HG03025 (cell line): Measurements from ENCODE around the gene CNMD.

ENCODE experiments used
- ATAC-seq: cut with Tn5 transposase; IDR thresholded peaks from one replicate; pipeline ENCODE4 v1.9.1; 2021; ENCODE audit warnings: mild to moderate bottlenecking, moderate library complexity; ENCODE audit not compliant: unreplicated experiment, low FRiP score

CNMD gene

DNA sequence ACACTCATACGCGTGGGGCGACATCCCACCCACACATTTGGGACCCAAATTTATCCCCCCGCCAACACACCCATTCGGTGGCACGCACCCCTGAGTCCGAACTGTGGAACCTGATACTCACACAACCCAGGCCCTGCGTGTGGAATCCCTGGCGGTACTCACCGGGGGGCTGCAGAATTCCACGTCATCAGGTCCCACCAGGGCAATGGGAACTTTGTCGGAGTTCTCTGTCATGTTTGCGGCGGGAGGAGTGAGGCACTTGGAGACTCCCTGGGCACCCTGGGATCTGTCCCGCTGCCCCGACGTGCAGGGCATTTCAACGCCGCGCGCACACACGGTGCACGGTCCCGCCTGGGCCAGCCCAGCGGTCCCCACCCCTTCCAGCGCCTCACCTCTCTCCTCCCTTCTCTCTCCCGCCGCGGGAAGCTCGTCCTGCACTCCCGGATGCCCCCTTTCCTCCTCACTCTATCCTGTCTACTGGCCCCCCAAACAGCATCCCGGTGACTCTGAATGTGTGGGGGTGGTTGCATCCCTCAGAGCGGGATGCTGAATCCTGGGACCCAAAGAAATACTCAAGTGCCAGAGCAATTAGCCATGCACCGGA lies at the start of gene CNMD:
Gene CNMD, minus strand, starts transcription at position 353 of the 604 bp plus-strand sequence. Its CDS starts 119 bp downstream, at position 234.
- ATAC-seq = no peak

DNA sequence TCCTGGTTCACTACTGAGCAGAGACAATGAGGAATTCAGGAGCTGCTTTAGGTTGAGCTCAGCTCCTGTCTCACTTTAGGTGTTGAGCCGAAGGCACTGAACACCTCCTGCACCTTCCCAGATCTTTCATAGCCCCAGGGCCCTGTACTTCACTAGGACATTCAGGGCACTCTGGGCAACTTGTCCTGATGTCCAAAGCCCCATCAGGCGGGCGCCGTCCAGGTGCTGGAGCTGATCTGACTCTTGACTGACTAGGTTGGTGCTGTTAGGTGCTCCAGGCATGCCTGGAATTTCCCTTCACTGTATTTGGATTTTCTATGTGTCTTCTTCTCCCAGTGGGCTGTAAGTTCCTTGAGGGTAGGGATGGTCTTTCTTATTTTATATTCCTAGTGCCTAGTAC lies 48.4 kb upstream of the CNMD start:
- no peak for ATAC-seq

DNA sequence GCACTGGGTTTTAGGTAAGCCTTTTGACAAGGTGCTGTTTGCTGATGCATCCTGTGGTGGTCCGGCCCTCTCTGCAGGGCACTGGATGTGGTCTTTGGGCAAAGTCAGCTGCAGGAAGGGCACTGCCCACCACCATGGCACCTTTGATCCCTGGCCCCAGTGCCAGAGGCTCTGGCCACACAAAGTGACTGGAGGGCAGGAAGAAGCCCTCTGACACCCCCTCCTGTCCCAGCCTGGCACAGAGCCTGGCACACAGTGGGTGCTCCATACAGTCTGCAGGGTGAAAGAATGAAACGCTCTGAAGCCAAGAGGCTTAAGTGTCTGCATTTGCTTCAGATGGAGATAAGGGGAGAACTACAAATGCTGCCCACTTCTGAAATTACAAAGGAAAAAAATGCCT lies 47.6 kb upstream of the CNMD start:
- no peak for ATAC-seq

DNA sequence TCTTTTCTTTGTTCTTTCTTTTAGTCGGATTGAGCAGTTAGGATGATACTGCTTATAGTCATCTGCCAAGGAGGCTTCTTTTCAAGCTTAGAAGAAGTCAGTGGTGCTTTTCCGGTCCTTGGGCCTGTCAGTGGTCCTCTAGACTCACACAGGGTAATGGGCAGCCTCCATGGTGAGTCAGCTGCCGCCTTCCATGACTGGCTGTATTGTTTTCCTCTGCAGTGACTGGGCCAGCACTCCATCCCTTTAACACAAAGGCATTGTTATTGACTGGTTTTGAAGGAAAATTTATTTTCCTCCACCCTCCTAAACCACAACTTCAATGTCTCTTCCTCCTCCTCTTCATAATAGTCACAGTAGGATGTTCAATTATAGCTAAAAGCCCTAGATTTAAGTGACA lies 47.1 kb upstream of the CNMD start:
- ATAC-seq = no peak

DNA sequence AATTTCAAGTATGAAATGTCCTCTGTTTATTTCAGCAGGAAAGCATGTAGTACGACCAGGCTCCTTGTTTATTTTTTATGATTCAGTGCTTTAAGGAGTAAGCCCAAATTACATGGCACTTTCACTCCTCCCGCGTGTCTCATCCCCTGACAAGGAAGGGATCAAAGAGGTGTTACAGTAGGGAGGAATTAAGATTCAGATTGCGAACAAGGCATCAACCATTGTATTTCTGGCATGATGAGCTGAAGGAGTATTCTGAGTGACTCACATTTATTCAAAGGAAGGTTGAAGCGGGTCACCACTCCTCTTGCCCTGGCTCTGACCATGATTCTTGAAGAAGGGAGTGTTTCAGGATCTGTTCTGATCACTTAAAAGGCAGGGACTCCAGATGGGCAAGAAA lies 46.1 kb upstream of the CNMD start:
- no peak for ATAC-seq

DNA sequence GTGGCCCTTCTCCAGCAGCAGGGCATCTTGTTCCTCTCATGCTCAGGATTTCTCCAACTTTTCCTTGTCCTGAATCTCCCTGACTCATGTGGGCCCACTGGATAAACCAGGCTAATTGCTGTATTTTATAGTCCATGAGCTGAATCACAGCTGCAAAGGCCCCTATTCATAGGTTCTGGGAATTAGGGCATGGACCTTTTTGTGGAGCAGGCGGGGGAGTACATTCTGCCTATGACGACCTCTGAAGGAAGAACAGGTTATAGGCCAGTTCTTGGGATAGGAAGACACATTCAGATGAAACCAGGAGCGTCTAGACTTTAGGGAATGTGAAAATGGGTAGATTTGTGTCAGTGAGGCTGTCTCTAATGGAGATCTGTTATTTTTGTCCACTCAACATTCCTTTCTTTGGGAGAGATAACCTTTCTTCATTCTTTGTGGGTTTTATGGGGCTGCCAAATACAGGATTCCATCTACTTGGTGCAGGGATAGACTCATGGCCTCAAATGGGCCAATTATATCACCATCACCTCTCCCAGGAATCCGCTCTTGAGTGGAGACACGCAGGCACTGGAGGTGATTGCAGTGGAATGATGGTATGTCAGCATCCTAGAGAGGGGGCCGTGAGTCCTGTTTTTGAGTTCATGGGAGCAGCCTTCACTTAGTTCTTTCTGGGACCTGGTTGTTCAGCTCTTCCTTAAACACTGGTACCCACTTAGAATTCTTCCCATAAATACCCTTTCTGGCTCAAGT lies 45.1 kb upstream of the CNMD start:
- ATAC-seq = no peak

DNA sequence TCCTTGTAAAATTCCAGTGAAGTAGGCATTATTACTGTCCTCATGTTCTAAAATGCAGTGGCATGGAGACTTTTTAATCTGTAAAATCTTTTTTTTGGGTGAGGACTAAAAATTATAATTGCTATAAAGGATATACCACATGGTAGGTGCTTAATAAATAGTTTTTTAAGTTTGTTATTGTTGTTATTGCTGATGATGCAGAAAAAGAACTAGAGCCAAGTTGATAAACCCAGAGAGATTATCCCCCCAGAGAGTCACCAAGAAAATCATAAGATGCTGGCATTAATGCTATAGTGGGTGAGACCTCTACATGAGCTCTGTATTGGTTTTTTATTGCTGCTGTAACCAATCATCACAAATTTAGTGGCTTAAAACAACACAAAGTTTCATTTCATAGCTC lies 44.3 kb upstream of the CNMD start:
- no peak for ATAC-seq

DNA sequence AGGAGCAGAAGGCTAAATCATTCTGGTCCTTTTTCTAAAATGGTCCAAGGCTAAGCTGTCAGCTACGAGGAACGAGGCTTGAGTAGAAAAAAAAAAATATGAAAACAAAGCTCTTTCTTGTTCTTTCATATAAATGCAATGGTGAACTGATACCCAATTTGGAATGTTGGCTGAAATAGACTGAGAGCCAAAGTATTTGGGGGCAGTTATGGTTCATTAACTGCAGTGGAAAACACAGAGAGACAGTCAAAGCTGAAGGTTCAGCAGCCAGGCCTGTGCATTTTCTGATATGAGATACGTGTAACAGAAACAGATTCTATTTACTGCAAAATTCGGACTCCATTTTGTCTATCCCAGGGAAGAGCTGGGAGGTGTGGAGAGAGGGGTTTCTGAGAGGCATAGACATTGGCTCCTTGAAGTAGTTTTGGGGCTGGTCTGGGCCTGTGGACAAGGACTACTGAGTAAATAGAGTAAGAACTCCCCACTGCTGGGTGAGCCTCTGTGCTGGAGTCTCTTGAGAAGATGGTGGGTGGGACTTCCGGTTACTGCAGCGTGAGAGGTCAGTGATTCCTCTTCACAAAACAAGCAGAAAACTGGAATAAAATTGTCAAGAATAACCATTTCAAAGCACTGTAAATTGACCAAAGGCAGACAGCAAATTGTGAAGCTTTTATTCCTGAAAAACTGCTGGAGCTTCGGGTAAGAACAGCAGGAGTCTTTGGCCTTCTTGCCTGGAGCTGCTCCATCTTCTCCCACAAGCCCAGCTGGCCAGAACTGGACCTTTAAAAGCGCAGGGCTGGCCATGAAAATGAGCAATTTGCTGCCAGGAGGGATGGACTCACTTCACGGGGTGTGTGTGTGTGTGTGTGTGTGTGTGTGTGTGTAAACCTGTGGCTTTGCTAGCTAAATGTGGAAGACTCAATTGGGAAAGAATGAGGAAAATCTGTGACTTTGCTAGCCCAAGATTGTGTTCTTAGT lies 43.1 kb upstream of the CNMD start:
- no peak for ATAC-seq

DNA sequence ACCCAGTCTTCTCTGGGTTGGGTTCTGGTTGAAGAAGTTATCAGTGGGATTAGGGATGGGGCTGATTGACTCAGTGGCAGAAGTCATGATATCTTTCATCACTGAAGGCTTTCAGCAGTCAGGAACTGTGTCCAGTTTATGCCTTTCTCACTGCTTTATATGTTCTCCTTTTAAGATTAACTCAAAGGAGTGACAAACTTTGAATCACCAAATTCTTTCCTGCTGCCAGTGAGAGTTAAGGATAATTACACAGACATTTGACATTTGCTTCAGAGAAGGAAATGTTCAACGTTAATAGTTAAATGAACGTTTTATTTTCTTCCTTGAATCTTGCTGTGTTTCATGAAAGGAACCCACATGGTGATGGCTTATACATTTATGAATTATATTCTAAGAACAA lies 41.0 kb upstream of the CNMD start:
- ATAC-seq = no peak

DNA sequence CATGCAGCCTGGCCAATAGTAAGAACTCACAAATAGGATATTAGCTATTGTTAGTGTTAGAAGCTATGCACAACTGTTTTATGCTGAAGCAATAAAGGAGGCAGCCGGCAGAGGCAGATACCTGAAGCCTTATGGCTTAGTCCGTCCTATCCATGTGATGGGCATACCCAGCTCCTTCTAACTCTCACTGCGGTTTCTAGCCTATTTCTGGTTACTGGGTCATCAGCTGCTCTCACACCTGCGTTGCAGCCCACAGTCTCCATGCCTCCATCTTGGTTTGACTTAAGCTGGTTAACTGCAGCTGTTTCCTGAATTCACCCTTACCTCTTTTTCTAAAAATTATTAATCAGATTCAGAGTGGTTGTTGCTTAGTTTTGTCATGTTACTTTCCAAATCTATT lies 40.5 kb upstream of the CNMD start:
- no peak for ATAC-seq

DNA sequence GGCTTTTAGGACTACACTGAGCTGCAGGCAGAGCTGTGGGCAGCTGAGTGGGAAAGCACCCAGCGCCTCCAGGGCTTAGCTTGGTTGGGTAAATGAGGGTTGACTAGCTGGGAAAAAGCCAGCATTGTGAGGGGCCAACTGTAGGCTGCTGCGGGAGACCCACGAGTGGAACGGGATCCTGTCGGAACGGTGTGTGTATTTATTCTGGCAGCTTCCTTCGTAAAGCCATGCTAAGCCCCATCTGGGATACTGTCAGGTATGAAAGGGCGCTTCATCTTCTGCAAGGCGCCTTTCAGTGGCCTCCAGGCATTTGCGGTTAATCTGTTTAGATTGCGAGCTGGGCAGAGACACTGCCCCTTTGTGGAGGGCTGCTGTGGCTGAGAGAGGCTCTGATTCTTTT lies 39.5 kb upstream of the CNMD start:
- ATAC-seq = no peak

DNA sequence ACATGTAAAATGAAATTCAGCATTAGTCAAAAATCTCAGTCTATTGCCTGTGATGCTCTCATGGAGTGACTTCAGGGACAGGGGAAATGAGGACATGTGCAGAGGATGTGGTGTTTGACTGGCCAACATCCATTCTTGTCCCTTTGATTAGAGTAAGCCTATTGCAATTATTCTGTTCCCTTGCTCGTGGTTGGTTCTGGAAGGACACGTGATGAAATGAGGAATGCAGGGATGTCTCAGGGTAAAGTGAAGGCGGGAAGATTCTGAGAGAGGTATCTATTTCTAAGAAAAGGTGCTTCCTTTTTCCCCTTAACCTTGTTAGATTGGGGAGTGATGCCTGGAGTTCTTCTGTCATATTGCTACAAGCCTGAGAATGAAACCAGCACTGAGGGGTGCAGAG lies 37.1 kb upstream of the CNMD start:
- no peak for ATAC-seq

DNA sequence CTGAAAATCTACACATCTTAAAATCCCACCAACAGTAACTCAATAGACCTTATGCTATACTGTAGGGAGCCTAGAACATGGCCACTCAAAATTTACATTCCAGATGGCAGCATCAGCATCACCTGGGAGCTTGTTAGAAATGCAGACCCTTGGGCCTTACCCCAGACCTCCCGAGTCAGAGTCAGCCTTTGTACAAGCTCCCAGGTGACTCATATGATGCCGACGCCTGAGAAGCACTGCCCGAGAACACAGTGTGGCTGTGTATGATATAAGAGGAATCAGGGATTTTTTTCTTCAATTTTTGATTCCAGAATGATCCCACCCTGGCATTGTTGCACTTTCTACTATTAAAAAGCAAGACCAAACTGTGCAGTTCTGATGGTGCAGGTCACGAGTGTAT lies 35.9 kb upstream of the CNMD start:
- ATAC-seq = no peak

DNA sequence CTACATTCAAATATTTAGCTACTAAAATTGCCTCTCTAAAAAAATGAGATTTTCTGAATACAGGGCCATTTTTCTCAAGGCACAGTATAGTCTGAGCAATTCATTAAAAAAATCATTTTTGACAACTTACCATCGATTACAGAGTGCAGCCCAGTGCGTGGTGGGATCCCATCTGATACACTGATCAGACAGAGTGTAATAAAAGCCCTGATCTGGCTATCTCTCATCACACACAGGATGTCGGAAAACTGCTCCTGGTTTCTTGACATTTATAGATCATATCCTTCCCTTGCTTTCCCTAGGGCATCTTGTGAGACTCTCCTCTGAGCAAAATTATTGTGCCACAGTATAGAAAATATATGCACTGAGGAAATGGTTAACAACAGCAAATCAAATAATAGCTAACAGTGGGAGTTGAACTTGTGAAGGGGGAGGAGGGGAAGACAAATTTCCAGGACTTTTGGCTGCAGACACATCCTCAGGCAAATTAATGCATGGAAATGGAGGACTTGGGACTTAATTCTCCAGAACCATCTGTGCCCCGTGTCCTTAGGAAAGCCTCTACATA lies 28.4 kb upstream of the CNMD start:
- ATAC-seq = no peak

DNA sequence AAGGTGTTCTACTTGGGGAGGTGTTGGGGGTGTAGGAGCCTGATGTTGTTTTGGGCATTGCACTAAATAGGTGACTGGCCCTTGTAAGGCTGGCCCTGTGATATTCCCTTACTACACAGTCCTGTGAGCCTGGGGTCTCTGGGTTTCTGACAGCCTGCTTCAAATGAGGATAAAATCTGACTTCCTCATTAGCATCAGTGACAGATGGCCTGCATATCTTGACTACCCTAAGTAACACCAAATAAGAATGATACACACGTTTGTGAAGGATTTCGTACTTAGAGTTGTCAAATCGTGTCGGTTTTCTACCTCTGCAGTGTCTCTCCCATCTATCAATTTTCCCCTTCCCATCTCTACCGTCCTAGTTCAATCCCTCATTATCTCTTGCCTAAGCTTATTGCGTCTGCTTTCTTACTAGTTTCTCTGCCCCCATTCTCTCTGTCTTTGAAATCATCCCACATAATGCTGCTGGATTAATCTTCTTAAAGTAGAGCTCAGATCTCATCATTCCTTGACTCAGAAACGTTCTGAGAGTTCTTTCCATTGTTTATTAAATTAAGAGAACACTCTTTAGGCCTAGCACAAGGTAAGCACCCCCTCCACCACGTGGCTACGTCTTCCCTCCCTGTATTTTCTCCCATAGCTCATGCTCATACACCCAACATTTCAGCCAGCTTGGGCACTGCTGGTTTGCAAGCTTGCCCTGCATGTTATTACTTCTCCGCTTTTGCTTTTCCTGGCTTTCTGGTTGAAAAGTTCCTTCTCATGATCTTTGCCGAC lies 26.2 kb upstream of the CNMD start:
- ATAC-seq = no peak

DNA sequence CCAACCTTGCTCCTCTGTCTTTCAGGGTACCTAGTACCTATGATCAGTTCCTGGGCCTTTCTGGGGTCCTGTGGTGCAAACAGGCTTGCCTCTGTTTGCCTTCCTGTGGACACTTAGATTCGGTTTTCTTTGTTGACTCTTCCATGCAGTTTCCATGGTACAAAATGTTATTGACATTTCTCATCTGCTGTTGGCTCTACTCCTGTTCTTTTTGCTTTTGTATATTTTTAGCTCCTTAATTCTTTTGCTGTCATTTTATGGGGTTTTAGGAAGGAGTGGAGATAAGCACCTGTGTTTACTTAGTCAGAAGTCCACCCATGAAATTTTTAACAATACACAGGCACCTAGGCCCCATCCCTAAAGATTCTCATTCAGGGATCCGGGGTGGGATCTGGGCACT lies 20.5 kb upstream of the CNMD start:
- no peak for ATAC-seq

DNA sequence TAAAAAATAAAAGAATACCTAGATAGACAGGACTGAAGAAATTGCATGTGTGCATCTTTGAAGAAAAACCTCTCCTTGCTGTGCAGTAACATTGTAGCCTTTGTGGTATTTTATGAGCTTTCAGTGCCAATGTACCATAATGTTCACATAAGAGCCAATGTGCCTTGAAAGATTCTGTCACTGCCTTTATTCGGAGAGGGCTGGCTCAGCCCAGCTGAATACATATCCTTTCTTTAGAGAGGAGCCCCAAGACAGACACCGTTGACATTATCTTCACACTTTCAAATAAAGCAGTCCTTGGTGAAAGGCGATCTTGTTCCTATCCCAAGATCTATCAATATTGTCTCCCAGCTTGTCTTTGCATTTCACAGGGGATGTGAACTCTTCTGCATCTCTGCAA lies 18.5 kb upstream of the CNMD start:
- ATAC-seq = no peak

DNA sequence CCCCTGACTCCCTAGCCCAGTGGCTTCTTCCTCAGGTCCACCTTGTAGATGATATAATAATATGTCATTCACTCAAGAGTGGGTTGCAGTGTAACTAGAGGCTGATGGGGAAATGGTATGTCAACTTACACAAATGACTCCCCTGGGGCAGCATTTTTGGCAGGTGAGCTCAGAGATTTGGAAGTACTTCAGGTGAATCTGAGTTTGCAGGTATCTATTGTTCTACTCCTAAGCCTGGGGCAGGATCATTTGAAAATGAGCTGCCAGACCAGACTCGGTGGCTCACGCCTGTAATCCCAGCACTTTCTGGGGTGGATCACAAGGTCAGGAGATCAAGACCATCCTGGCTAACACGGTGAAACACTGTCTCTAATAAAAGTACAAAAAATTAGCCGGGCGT lies 11.6 kb upstream of the CNMD start:
- ATAC-seq = no peak

DNA sequence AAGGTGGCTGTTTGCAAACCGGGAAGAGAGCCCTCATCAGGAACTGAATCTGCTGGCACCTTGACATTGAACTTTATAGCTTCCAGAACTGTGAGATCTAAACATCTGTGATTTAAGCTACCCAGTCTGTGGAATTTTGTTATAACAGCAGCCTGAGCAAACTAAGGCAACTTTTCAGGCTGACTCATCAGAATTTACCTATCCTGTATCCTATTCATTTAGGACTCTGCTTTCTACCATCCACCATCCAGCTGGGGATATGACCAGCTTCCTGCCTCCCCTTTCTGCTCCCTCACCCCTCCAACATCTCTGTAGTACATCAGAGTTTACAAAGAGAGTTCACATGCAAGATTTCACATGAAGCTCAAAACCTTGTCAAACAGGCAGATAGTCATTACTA lies 11.1 kb upstream of the CNMD start:
- no peak for ATAC-seq

DNA sequence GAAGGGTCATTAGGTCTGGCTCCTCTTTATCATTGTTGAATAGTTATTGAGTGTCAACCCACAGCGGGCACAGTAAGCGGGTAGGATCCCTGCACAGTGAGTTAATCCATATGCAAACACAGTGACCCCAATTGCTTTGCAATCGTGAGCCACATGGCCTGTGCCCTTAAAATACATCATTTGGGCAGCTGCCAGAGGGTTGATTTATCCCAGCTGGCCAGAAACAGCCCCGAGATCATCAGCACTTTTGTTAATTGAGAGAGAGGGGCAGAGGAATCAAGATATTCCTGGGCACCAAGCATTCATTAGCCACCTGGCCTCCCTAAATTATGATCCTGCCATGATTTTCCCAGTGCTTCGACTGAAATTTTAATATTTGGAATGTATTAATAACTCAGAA lies 9.8 kb upstream of the CNMD start:
- no peak for ATAC-seq
